GM23338 (cell line): ENCODE measurements around the gene WDR75. TPM values are rescaled to one million over a fixed set of nuclear protein-coding genes. Genes with fewer than 3 reads are reported as not detected.

Source experiments
- ATAC-seq: fragments of 200-7000 bp; cut with Tn5 transposase; 3 replicates; pipeline ENCODE4 v1.9.1; 2020
- DNase-seq: peaks from one replicate; pipeline ENCODE4 v3.0.0-alpha.2; 2015; ENCODE audit warnings: low spot score
- H2AFZ ChIP-seq: fragments of 200-600 bp; sonication (generic); 2 replicates; pipeline ENCODE4 v1.8.0; 2016; ENCODE audit warnings: antibody characterized with exemption, mild to moderate bottlenecking, moderate library complexity
- H3F3A ChIP-seq: fragments of 200-600 bp; sonication (generic); replicated peaks from 2 replicates; pipeline ENCODE4 v1.8.0; 2017; ENCODE audit warnings: antibody characterized with exemption, mixed run types, low read depth
- H3K27ac ChIP-seq: fragments of 200-600 bp; sonication (generic); 2 replicates; pipeline ENCODE4 v1.6.1; 2016; ENCODE audit warnings: low read depth
- H3K27me3 ChIP-seq: fragments of 200-600 bp; sonication (generic); 2 replicates; pipeline ENCODE4 v1.8.0; 2016; ENCODE audit warnings: mild to moderate bottlenecking, mixed run types, moderate library complexity; ENCODE audit not compliant: insufficient read depth
- H3K36me3 ChIP-seq: fragments of 200-600 bp; sonication (generic); 2 replicates; pipeline ENCODE4 v1.8.0; 2016; ENCODE audit warnings: mild to moderate bottlenecking; ENCODE audit not compliant: insufficient read depth
- H3K4me1 ChIP-seq: fragments of 200-600 bp; sonication (generic); 2 replicates; pipeline ENCODE4 v1.8.0; 2016; ENCODE audit warnings: mild to moderate bottlenecking, moderate library complexity; ENCODE audit not compliant: insufficient read depth
- H3K4me2 ChIP-seq: fragments of 200-600 bp; sonication (generic); 2 replicates; pipeline ENCODE4 v1.7.1; 2017; ENCODE audit warnings: mixed run types
- H3K4me3 ChIP-seq: fragments of 200-600 bp; sonication (generic); 2 replicates; pipeline ENCODE4 v1.6.1; 2016; ENCODE audit warnings: mixed run types
- H3K79me2 ChIP-seq: fragments of 200-600 bp; sonication (generic); replicated peaks from 2 replicates; pipeline ENCODE4 v1.8.0; 2017; ENCODE audit warnings: mild to moderate bottlenecking; ENCODE audit not compliant: insufficient read depth
- H3K9me2 ChIP-seq: fragments of 200-600 bp; sonication (generic); 2 replicates; pipeline ENCODE4 v1.8.0; 2017; ENCODE audit not compliant: insufficient read depth
- H4K20me1 ChIP-seq: fragments of 200-600 bp; sonication (generic); replicated peaks from 2 replicates; pipeline ENCODE4 v1.8.0; 2017; ENCODE audit warnings: mild to moderate bottlenecking; ENCODE audit not compliant: insufficient read depth
- H3K27ac Mint-ChIP-seq: 2 replicates; pipeline ENCODE4 v1.8.0; 2020; ENCODE audit warnings: inconsistent platforms, mild to moderate bottlenecking, moderate library complexity, mixed read lengths
- H3K27me3 Mint-ChIP-seq: 3 replicates; pipeline ENCODE4 v1.8.0; 2022; ENCODE audit warnings: low read depth, mild to moderate bottlenecking, moderate library complexity, mixed read lengths, inconsistent platforms; ENCODE audit not compliant: insufficient read depth, poor library complexity
- H3K36me3 Mint-ChIP-seq: 3 replicates; pipeline ENCODE4 v1.8.0; 2021; ENCODE audit warnings: low read depth, mild to moderate bottlenecking, inconsistent platforms, moderate library complexity, mixed read lengths
- H3K4me1 Mint-ChIP-seq: 3 replicates; pipeline ENCODE4 v1.8.0; 2020; ENCODE audit warnings: mild to moderate bottlenecking, inconsistent platforms, mixed read lengths
- H3K4me3 Mint-ChIP-seq: 3 replicates; pipeline ENCODE4 v1.8.0; 2021; ENCODE audit warnings: moderate library complexity, mild to moderate bottlenecking, inconsistent platforms, mixed read lengths
- H3K9me3 Mint-ChIP-seq: 3 replicates; pipeline ENCODE4 v1.8.0; 2020; ENCODE audit warnings: moderate library complexity, mild to moderate bottlenecking, inconsistent platforms, mixed read lengths
- EZH2 ChIP-seq: fragments of 200-600 bp; sonication (generic); IDR thresholded peaks from one replicate; pipeline ENCODE4 v1.8.0; 2017; ENCODE audit warnings: antibody characterized with exemption, mild to moderate bottlenecking, low read depth; ENCODE audit not compliant: unreplicated experiment
- EZH2phosphoT487 ChIP-seq: fragments of 200-600 bp; sonication (generic); IDR thresholded peaks from one replicate; pipeline ENCODE4 v1.8.1; 2018; ENCODE audit warnings: antibody characterized with exemption; ENCODE audit not compliant: unreplicated experiment
- JUNB ChIP-seq: IDR thresholded peaks from one replicate; pipeline ENCODE4 v1.6.1; 2016; ENCODE audit warnings: antibody characterized with exemption; ENCODE audit not compliant: unreplicated experiment
- NANOG ChIP-seq: IDR thresholded peaks from 2 replicates; pipeline ENCODE4 v1.6.1; 2016; ENCODE audit warnings: antibody characterized with exemption, borderline replicate concordance
- POLR2AphosphoS5 ChIP-seq: IDR thresholded peaks from 2 replicates; pipeline ENCODE4 v1.6.1; 2016; ENCODE audit warnings: antibody characterized with exemption, low read depth
- STAT1 ChIP-seq: IDR thresholded peaks from one replicate; pipeline ENCODE4 v1.6.1; 2016; ENCODE audit warnings: antibody characterized with exemption; ENCODE audit not compliant: unreplicated experiment
- ZNF114 ChIP-seq: fragments of 250-450 bp; sonication (Bioruptor Pico); IDR thresholded peaks from 2 replicates; pipeline ENCODE4 v1.5.0; 2020; ENCODE audit warnings: mild to moderate bottlenecking, moderate library complexity
- ZNF331 ChIP-seq: fragments of 250-450 bp; sonication (Bioruptor Pico); IDR thresholded peaks from 2 replicates; pipeline ENCODE4 v1.5.0; 2020; ENCODE audit warnings: low read depth, mild to moderate bottlenecking, moderate library complexity
- polyA plus RNA-seq: library from polyadenylated mRNA; unstranded; fragments of >200 nt; fragmentation: Nextera tagmentation; extraction: Ambion mirVana; gene quantifications from 2 replicates; pipeline ENCODE4 v1.2.1, GENCODE V29; 2016
- total RNA-seq: library from RNA; depleted of rRNA; stranded (reverse); fragments of >200 nt; shearing (Covaris generic); gene quantifications from 2 replicates; pipeline ENCODE4 v1.2.3, GENCODE V29; 2014
- TF ChIP-seq, protein P1 (sequence below): IDR thresholded peaks from one replicate; pipeline ENCODE4 v1.6.1; 2018; ENCODE audit warnings: antibody characterized with exemption; ENCODE audit not compliant: unreplicated experiment
- TF ChIP-seq, protein P2 (sequence below), 2 experiments: fragments of 200-600 bp in 1 of 2; sonication (generic) in 1 of 2; conservative IDR thresholded peaks; 2 replicates each; pipeline versions ENCODE4 v1.5.1 to v1.6.1; 2016 to 2017; ENCODE audit warnings: antibody characterized with exemption in 2 of 2, low read depth in 2 of 2, mild to moderate bottlenecking in 2 of 2, moderate library complexity in 1 of 2
- TF ChIP-seq, protein P3 (sequence below): IDR thresholded peaks from 2 replicates; pipeline ENCODE4 v1.6.1; 2016; ENCODE audit warnings: antibody characterized with exemption

WDR75 gene
- total and polyA plus RNA-seq, 2 experiments from 2014 or later: 57.2 to 80.9 TPM

DNA sequence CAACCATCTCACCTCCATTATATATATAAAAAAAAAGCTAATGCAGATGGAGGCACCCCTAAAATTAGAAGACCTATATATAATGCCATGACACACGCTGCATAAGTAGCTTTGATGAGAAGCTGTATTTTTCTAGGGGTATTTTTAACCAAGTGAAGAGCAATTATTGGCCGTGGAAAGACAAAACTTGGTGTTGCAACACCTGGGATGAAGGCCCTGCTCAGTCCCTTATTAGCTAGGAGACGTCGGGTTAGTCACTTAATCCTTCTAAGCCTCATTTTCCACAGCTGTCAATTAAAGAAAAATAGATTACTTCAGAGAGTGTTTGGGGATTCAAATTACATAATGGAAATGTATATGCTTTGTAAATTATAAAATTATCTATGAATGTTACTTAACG, 63.0 kb downstream of the WDR75 start (continued):
- TF ChIP-seq, protein P1, sequence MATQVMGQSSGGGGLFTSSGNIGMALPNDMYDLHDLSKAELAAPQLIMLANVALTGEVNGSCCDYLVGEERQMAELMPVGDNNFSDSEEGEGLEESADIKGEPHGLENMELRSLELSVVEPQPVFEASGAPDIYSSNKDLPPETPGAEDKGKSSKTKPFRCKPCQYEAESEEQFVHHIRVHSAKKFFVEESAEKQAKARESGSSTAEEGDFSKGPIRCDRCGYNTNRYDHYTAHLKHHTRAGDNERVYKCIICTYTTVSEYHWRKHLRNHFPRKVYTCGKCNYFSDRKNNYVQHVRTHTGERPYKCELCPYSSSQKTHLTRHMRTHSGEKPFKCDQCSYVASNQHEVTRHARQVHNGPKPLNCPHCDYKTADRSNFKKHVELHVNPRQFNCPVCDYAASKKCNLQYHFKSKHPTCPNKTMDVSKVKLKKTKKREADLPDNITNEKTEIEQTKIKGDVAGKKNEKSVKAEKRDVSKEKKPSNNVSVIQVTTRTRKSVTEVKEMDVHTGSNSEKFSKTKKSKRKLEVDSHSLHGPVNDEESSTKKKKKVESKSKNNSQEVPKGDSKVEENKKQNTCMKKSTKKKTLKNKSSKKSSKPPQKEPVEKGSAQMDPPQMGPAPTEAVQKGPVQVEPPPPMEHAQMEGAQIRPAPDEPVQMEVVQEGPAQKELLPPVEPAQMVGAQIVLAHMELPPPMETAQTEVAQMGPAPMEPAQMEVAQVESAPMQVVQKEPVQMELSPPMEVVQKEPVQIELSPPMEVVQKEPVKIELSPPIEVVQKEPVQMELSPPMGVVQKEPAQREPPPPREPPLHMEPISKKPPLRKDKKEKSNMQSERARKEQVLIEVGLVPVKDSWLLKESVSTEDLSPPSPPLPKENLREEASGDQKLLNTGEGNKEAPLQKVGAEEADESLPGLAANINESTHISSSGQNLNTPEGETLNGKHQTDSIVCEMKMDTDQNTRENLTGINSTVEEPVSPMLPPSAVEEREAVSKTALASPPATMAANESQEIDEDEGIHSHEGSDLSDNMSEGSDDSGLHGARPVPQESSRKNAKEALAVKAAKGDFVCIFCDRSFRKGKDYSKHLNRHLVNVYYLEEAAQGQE: no peak
- TF ChIP-seq, protein P2, sequence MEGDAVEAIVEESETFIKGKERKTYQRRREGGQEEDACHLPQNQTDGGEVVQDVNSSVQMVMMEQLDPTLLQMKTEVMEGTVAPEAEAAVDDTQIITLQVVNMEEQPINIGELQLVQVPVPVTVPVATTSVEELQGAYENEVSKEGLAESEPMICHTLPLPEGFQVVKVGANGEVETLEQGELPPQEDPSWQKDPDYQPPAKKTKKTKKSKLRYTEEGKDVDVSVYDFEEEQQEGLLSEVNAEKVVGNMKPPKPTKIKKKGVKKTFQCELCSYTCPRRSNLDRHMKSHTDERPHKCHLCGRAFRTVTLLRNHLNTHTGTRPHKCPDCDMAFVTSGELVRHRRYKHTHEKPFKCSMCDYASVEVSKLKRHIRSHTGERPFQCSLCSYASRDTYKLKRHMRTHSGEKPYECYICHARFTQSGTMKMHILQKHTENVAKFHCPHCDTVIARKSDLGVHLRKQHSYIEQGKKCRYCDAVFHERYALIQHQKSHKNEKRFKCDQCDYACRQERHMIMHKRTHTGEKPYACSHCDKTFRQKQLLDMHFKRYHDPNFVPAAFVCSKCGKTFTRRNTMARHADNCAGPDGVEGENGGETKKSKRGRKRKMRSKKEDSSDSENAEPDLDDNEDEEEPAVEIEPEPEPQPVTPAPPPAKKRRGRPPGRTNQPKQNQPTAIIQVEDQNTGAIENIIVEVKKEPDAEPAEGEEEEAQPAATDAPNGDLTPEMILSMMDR (conservative IDR thresholded peaks at IDR 0.05; ENCODE audit: low read depth in 2 of 2): no peak

DNA sequence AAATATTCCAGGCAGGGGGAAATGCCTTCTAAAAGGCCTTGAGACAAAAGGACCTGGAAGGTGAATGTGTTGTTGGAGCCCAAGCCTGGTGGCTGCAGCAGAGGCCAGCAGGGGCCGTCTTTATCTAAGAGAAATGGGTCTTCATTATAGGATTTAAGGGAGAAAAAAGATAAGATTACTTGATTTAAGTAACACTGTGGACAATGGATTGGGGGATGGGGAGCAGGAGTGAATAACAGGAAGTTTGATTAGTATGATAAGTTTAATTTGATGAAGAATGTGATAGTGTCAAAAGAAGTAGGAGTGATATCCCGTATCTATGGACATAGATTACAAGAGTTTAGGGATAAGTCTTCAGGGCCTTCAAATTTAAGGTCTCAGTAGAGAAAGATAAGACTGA, 64.2 kb downstream of the WDR75 start:
- no peaks in the 10 kb centered on the region for H3K4me1 ChIP-seq
- no peaks in the 10 kb centered on the region for H3K27me3 Mint-ChIP-seq
- 0 out of 2 replicates have a peak overlapping the region, but pooled peaks have one; percentile 28 for H2AFZ ChIP-seq
- no peaks in the 10 kb centered on the region for H3K4me1 Mint-ChIP-seq
- TF ChIP-seq ZNF114 (CRISPR knock-in tag): no peak
- H3K27me3 ChIP-seq: no peaks in the 10 kb centered on the region
- H3K9me3 Mint-ChIP-seq: no peaks in the 10 kb centered on the region
- H3K36me3 Mint-ChIP-seq: no peaks in the 10 kb centered on the region
- no peak overlapping the region for H3K4me3 Mint-ChIP-seq
- no peak overlapping the region for H3K27ac ChIP-seq
- H3K4me2 ChIP-seq: no peak overlapping the region
- ATAC-seq (no peak), DNase-seq (no peak)
- no peaks in the 10 kb centered on the region for H3F3A ChIP-seq
- no peaks in the 10 kb centered on the region for H4K20me1 ChIP-seq
- no peaks in the 10 kb centered on the region for H3K79me2 ChIP-seq
- 0 out of 2 replicates have a peak, but pooled peaks cover 3% of the 10 kb centered on the region for H3K9me2 ChIP-seq
- no peaks in the 10 kb centered on the region for H3K36me3 ChIP-seq
- H3K4me3 ChIP-seq: no peak overlapping the region
- no peak overlapping the region for H3K27ac Mint-ChIP-seq

DNA sequence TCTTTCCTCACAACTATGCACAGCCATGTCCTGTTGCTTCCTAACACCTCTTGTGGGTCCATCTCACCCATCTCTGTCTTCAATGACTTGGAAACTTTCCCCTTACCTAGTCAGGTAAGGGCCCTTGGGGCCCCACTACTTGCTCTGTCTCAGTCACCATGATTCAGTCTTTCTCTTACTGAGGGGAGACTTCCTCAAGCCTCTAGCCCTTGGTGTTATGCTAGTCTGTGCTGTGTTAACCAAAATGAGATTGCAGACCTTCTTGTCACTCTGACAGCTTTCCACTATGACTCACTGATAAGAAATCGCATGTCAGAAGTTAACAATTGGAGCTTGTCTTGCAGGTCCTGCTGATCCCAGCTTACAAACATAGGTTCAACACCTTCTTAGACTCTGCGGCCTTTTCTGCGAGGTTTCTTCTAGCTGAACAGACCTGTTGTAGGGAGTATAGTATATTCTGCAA, 65.3 kb downstream of the WDR75 start:
- Histone ChIP-seq H3K4me2 (no peak overlapping the region), H3K9me2 (peaks cover 7% of the 10 kb centered on the region; the same call in 1 of the 2 replicates), H3K4me1 (no peaks in the 10 kb centered on the region), H3F3A (no peaks in the 10 kb centered on the region), H3K79me2 (no peaks in the 10 kb centered on the region), H2AFZ (no peak overlapping the region), H3K27ac (no peak overlapping the region), H3K36me3 (no peaks in the 10 kb centered on the region), H4K20me1 (no peaks in the 10 kb centered on the region), H3K27me3 (no peaks in the 10 kb centered on the region), H3K4me3 (no peak overlapping the region)
- no peak for ATAC-seq
- no peaks in the 10 kb centered on the region for H3K27me3 Mint-ChIP-seq
- no peaks in the 10 kb centered on the region for H3K4me1 Mint-ChIP-seq
- H3K9me3 Mint-ChIP-seq: no peaks in the 10 kb centered on the region
- no peak overlapping the region for H3K27ac Mint-ChIP-seq
- no peak overlapping the region for H3K4me3 Mint-ChIP-seq
- DNase-seq: no peak
- H3K36me3 Mint-ChIP-seq: no peaks in the 10 kb centered on the region
- TF ChIP-seq NANOG: no peak
- TF ChIP-seq, protein P3, sequence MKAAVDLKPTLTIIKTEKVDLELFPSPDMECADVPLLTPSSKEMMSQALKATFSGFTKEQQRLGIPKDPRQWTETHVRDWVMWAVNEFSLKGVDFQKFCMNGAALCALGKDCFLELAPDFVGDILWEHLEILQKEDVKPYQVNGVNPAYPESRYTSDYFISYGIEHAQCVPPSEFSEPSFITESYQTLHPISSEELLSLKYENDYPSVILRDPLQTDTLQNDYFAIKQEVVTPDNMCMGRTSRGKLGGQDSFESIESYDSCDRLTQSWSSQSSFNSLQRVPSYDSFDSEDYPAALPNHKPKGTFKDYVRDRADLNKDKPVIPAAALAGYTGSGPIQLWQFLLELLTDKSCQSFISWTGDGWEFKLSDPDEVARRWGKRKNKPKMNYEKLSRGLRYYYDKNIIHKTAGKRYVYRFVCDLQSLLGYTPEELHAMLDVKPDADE: no peak
- TF ChIP-seq JUNB: no peak
- TF ChIP-seq POLR2AphosphoS5: no peak
- TF ChIP-seq STAT1: no peak
- TF ChIP-seq ZNF331: no peak
- TF ChIP-seq EZH2phosphoT487: no peak
- no peak for TF ChIP-seq EZH2
- TF ChIP-seq, protein P2 (conservative IDR thresholded peaks at IDR 0.05; ENCODE audit: low read depth in 2 of 2): no peak
- TF ChIP-seq ZNF114 (CRISPR knock-in tag): no peak
